NK-92 treated with Interleukin-12 subunit alpha and Interleukin-12 subunit beta, amount 100 ng/mL, for 24 hours (cell line): ENCODE data around the gene ACRV1.

Source experiments
- DNase-seq: peaks from one replicate; lab custom pipeline; 2025; lab: John Stamatoyannopoulos, UW

Gene ACRV1

GRCh38 chr11:125649465-125650166, 31.0 kb downstream of the ACRV1 start:
- no peak for DNase-seq

- no peak for DNase-seq
Measured at GRCh38 chr11:125645871-125646270, 34.8 kb downstream of the ACRV1 start.

GRCh38 chr11:125638315-125638714, 42.3 kb downstream of the ACRV1 start:
- DNase-seq: no peak

GRCh38 chr11:125637840-125638239, 42.8 kb downstream of the ACRV1 start:
- no peak for DNase-seq

GRCh38 chr11:125627236-125627910, 53.3 kb downstream of the ACRV1 start:
- DNase-seq: no peak

GRCh38 chr11:125626288-125626950, 54.2 kb downstream of the ACRV1 start:
- DNase-seq: no peak

GRCh38 chr11:125625630-125626287, 54.9 kb downstream of the ACRV1 start:
- DNase-seq: peak; percentile 78

- no peak for DNase-seq
Measured at GRCh38 chr11:125625225-125625629, 55.4 kb downstream of the ACRV1 start.

GRCh38 chr11:125624756-125625213, 55.9 kb downstream of the ACRV1 start, which contains the start of gene CHEK1:
Gene CHEK1, plus strand, starts transcription at chr11:125625163. Its CDS starts 1,606 bp downstream, at chr11:125626769.
- DNase-seq: no peak

- no peak for DNase-seq
Measured at GRCh38 chr11:125623064-125623463, 57.6 kb downstream of the ACRV1 start.

- no peak for DNase-seq
Measured at GRCh38 chr11:125621995-125622394, 58.7 kb downstream of the ACRV1 start.
